Fibroblast of gingiva (primary cell): ENCODE results near the gene TLE6.
"Not testable (repeated sequence)": the region's sequence is repeated elsewhere in the genome, so short reads cannot be mapped to it uniquely, and the experiment has no call there.

Experiments used
- DNase-seq: peaks from one replicate; pipeline ENCODE4 v3.0.0-alpha.2; 2011; ENCODE audit warnings: low read depth

TLE6 gene

DNA sequence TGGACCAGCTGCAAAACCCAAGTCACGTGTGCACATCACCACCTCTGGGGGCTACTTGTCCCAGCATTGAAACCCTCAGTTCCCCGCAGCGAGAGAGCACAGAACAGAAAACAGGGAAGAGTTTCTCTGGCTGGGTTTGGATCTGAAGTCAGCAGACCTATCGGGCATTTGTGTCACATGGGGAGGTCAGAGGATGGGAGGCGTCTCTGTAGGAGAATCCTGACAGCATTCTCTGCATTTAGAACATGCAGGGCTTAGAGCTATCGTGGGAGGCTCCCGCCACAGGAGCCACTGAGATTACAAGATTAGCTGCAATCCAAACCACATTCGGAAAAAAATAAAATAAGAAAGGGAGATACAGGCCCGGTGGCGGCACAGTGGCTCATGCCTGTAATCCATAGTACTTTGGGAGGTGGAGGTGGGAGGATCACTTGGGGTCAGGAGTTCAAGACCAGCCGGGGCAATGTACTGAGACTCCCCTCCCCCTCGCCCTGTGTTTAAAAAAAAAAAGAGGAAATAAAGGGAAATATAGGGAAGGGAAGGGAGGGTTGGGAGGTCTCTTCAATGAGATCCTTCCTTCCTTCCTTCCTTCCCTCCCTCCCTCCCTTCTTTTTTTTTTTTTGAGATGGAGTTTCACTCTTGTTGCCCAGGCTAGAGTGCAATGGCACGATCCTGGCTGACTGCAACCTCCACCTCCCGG is 2.9 kb upstream of the TLE6 start:
- DNase-seq, result no peak

DNA sequence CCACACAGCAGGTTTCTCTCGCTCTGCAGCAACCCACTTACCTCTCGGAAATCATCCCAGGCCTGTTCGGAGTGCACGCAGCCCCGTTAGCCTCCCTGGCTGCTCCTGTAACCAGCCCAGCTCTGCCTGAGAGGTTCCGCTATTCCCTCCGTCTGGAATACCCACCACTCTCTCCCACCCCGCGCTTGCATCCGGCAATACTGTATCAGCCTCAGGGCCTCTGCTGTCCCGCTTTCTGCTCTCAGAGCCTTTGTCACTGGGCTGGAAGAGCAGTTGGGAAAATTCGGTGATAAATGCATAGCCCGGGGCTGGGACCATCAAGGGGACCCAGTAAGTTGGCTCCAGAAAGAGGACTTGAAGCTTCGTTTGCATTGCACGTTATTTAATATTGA is 759 bp upstream of the TLE6 start:
- no peak for DNase-seq

DNA sequence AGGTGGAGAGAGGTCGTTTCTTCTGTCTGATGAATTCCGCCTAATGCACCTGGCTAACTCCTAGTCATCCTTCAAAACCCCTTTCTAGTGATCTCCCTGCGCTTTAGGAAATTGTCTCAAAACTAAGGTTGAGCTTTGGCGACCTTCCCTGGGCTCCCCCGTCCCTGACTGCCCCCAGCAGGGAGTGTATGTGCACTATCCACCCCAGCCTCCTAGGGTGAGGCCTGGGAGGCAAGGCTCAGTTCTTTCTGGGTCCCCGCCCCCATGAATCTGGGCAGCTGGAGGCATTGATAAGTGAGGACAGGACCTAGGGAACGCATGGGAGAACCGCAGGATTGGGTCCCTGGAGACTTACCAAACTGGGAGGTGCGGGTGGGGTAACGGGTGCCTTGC is 378 bp downstream of the TLE6 start:
- DNase-seq, result no peak

GRCh38 chr19:2978166-2978767 is 903 bp downstream of the TLE6 start:
- DNase-seq, result no peak

- DNase-seq, result no peak
Observed at GRCh38 chr19:2978772-2979171, 1.4 kb downstream of the TLE6 start.

- DNase-seq, result no peak
Observed at GRCh38 chr19:2981898-2982297, 4.5 kb downstream of the TLE6 start.

- DNase-seq, result no peak
Observed at GRCh38 chr19:2982561-2982960, 5.2 kb downstream of the TLE6 start.

GRCh38 chr19:2982983-2983350 is 5.6 kb downstream of the TLE6 start:
- DNase-seq, result peak; percentile 99

- peak; percentile 94 for DNase-seq
Observed at GRCh38 chr19:2983351-2984214, 6.2 kb downstream of the TLE6 start.

GRCh38 chr19:2984215-2984528 is 6.8 kb downstream of the TLE6 start:
- DNase-seq, result no peak

GRCh38 chr19:2986951-2987524 is 9.7 kb downstream of the TLE6 start:
- no peak for DNase-seq

GRCh38 chr19:2987797-2988196 is 10.4 kb downstream of the TLE6 start:
- no peak for DNase-seq

GRCh38 chr19:2988568-2988967 is 11.2 kb downstream of the TLE6 start:
- no peak for DNase-seq

DNA sequence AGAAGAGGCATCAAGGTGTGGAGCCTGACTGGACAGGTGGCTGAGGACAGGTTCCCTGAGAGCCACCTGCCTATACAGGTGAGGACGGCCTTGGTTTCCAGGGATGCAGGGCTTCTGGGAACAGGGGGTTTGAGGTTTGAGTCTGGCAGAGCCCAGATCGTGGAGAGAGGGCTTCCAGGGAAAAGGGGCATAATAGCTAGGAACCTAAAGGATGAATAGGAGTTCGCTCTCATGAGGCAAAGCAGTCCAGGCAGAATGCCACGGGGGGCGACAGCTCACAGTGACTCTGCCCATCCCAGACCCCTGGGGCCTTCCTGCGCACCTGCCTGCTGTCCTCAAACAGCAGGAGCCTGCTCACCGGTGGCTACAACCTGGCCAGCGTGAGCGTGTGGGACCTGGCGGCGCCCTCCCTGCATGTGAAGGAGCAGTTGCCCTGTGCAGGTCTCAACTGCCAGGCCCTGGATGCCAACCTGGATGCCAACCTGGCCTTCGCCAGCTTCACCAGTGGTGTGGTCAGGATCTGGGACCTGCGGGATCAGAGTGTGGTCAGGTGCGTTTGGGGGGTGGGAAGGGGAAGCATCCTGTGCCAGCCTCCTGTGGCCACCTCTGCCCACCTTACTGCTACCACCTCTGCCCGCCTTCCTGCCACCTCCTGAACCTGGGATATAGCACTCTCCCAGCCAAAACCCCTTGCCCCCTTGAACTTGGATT is 12.0 kb downstream of the TLE6 start:
- DNase-seq, result no peak

GRCh38 chr19:2992333-2992732 is 15.0 kb downstream of the TLE6 start:
- DNase-seq, result not testable (repeated sequence)

GRCh38 chr19:2992958-2993357 is 15.6 kb downstream of the TLE6 start:
- no peak for DNase-seq

DNA sequence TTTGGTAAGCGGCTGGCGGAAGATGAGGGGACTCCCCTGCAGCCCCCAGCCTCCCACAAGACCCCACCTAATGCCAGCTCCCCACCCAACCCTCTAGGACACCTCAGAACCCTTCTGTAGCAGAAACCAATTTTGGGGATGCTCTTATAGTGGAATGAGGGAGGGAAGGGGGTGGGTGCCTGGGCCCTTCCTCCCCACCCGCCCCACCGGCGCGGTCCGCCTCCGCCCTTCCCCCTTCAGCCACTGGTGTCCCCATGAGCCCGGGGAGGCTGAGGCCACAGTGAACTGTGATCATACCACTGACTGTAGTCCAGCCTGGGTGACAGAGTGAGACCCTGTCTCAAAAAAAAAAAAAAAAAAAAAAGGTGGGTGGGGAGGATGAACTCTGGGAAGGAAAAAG is 16.2 kb downstream of the TLE6 start:
- no peak for DNase-seq

- DNase-seq, result no peak
Observed at GRCh38 chr19:2994588-2995131, 17.3 kb downstream of the TLE6 start.

GRCh38 chr19:2997720-2998119 is 20.4 kb downstream of the TLE6 start:
- DNase-seq, result no peak

DNA sequence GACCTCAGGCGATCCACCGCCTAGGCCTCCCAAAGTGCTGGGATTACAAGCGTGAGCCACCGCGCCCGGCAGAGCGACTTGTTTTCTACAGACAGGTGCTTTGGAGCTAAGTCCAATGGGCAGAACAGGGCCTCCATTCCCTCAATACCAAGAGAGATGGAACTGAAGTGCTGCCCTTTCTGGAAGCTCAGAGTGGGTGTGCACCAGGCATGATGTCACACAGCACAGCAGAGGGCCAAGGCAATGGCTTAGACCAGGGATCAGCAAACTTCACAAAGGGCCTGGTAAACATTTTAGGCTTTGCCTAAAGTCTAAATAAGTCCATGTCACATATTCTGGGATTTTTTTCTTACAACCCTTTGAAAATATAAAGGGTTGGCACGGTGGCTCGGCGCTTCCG is 21.3 kb downstream of the TLE6 start:
- no peak for DNase-seq

DNA sequence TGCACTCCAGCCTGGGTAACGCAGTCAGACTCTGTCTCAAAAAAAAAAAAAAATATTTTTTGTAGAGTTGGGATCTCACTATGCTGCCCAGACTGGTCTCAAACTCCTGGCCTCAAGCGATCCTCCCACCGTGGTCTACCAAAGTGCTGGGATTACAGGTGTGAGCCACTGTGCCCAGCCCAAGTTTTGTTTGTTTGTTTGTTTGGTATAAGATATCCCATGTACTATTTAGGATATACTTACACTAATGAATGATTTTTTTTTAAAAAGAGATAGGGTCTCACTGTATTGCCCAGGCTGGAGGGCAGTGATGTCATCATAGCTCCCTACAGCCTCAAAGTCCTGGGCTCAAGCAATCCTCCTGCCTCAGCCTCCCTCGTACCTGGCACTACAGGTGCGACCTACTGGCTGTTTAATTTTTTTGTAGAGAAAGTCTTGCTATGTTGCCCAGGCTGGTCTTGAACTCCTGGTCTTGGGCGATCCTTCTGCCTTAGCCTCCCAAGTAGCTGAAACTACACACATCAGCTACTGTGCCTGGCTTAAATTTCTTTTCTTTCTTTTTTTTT is 24.0 kb downstream of the TLE6 start:
- DNase-seq, result no peak

DNA sequence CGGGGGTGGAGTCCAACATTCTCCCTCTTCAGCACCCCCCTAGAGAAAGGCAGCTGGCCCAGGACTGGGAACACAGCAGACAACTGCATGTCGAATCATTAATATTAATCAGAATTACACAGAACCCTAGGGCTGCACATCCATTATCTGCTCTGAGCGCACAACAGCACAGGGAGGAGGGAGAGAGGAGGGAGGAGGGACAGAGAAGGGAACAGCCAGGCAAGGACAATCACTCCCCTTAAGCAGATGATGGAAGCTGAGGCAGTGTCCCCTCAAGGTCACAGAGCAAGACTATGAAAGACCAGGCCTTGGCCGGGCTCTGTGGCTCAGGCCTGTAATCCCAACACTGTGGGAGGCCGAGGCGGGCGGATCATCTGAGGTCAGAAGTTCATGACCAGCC is 25.7 kb downstream of the TLE6 start:
- no peak for DNase-seq
